ENCODE results near the gene PDXP. TPM values are rescaled to one million over a fixed set of nuclear protein-coding genes. Genes with fewer than 3 reads are reported as not detected.
A peak's percentile ranks its signal among the peaks of the same experiment; 100 is the strongest.

The PDXP gene
- total and polyA plus RNA-seq, 9 of the 15 experiments (the other 6 are each of a cell fraction or from before 2014, with no cell fraction given) = 7.9 to 54.2 (median 38.8) TPM

DNA sequence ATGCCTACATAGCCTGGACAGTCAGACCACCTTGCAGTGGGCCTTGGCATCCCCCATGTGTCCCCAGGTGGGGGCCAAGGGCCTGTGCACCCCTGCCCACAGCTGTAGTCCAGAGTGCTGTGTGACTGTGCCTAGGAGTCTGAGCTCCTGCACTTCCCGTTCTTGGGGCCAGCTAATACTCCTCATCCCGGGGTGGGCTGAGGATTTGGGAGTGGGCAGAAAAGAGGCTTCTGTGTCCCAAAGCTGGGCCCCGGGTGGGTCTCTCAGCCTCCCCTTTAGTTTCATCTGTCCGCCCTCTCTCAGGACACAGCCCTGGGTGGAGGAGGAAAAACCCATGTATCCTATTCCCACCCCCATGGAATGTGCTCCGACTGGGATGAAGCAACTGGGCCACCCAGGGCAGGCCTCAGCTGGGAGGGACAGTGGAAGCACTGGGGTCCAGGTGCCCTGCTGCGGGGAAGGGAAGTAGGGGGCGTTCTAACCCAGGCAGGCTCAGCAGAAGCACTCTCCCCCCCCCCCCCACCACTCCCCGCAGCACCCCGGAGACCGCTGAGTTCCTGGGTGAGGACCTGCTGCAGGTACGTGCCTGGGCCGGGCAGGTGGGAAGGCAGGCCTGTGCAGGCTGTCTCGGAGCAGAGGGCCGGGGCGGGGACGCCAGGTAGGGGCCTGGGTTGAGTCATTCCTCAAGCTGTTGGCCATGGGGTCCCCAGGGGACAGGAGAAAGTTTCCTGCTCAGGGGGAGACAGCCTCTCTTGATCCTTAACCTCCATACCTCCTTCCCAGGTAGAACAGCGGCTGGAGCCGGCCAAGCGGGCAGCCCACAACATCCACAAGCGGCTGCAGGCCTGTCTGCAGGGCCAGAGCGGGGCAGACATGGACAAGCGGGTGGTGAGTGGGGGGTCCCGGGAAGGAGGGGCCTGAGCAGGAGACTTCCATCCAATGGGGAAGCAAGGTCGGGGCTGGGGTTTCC lies 17.6 kb upstream of the PDXP start:
- H3K4me1 ChIP-seq (replicated peaks in 1 of 2; ENCODE audit: control insufficient read depth in 2 of 2, insufficient read depth in 2 of 2, low read length in 2 of 2) = peaks cover 15 to 67% of the 10 kb centered on the region in 2 experiments; a peak in 4 of 5 replicates
- no peak overlapping the region for H3K27ac ChIP-seq (ENCODE audit: extremely low read depth, low read depth, low read length)
- peaks cover 38% of the 10 kb centered on the region; the same call in 2 of the 3 replicates for H3K36me3 ChIP-seq (ENCODE audit: control insufficient read depth, insufficient read depth, low read length)
- DNase-seq (ENCODE audit: extremely low read depth in 1 of 4, low spot score in 3 of 4) (no peak), ATAC-seq (no peak), FAIRE-seq (no peak)
- H3K9ac ChIP-seq (ENCODE audit: insufficient read depth in 1 of 2, low read depth in 2 of 2, low read length in 2 of 2) = peak overlapping the region; percentile 47 to 92; a peak in 3 of 4 replicates
- no peak overlapping the region for H2AFZ ChIP-seq (ENCODE audit: low read depth, low read length)
- no peaks in the 10 kb centered on the region for H4K20me1 ChIP-seq (replicated peaks; ENCODE audit: control insufficient read depth, insufficient read depth, low read length)
- POLR2A ChIA-PET = interaction anchor here (0.6 to 3.0 kb wide), 6 partner anchors 9 to 398 kb away, joined by 3 to 14 read pairs (median 4); partner anchors contain the start of gene PDXP
- no peaks in the 10 kb centered on the region for H3K9me3 ChIP-seq (replicated peaks; ENCODE audit: control insufficient read depth, insufficient read depth, low read depth, low read length)
- peak overlapping the region; percentile 87; the same call in 1 of the 2 replicates for H3K4me2 ChIP-seq (ENCODE audit: insufficient read depth, low read length)
- peaks cover 11% of the 10 kb centered on the region for H3K79me2 ChIP-seq (ENCODE audit: control insufficient read depth, insufficient read depth, low read length)
- no peaks in the 10 kb centered on the region for H3K9me1 ChIP-seq (ENCODE audit: control insufficient read depth, insufficient read depth, low read length)
- CTCF ChIA-PET (ENCODE audit: low intra/inter-chr PET ratio) = no interaction called here
- 63% methylated on average over 5 of the region's 24 CpGs for WGBS (ENCODE audit: insufficient coverage, low coverage, missing lambda C conversion rate)
- intact Hi-C loops (cut with micrococcal nuclease) = no loop called here
- no peaks in the 10 kb centered on the region for H3K27me3 ChIP-seq (ENCODE audit: control insufficient read depth in 2 of 2, insufficient read depth in 2 of 2, low read length in 2 of 2)
- in situ Hi-C loops (cut with MboI) = no loop called here
- no TSS peak for BruUV-seq (replicated peaks)
- H3K4me3 ChIP-seq = peak overlapping the region; percentile 65
- TF ChIP-seq RNF2 (IDR thresholded peaks at IDR 0.05) (no peak), KDM4B (IDR thresholded peaks at IDR 0.05; ENCODE audit: borderline replicate concordance in 2 of 2, low read depth in 1 of 2) (no peak), PYGO2 (tag; IDR thresholded peaks at IDR 0.05) (no peak), SPI1 (IDR thresholded peaks at IDR 0.05; ENCODE audit: borderline replicate concordance, low read depth, low read length) (peak; percentile 52; the same call in 1 of the 2 replicates), POLR2B (IDR thresholded peaks at IDR 0.05; ENCODE audit: low read depth, partially characterized antibody) (no peak), SMAD1 (IDR thresholded peaks at IDR 0.05; ENCODE audit: low read depth, low read length, partially characterized antibody) (no peak), RBM14 (IDR thresholded peaks at IDR 0.05; ENCODE audit: borderline replicate concordance, insufficient read depth, low read depth, low read length) (no peak), SAP30 (IDR thresholded peaks at IDR 0.05; ENCODE audit: borderline replicate concordance, insufficient read depth, low read depth, low read length, poor library complexity, severe bottlenecking) (no peak), RBFOX2 (IDR thresholded peaks at IDR 0.05; ENCODE audit: low read depth, low read length) (peak; percentile 25)
- TF ChIP-seq, protein P1, sequence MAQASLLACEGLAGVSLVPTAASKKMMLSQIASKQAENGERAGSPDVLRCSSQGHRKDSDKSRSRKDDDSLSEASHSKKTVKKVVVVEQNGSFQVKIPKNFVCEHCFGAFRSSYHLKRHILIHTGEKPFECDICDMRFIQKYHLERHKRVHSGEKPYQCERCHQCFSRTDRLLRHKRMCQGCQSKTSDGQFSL (CRISPR knock-in tag; IDR thresholded peaks at IDR 0.05) = 0 out of 2 replicates have a peak, but pooled peaks have one; percentile 34
- TF ChIP-seq, protein P1 (tag; IDR thresholded peaks at IDR 0.05) = no peak
- TF ChIP-seq, protein P2, sequence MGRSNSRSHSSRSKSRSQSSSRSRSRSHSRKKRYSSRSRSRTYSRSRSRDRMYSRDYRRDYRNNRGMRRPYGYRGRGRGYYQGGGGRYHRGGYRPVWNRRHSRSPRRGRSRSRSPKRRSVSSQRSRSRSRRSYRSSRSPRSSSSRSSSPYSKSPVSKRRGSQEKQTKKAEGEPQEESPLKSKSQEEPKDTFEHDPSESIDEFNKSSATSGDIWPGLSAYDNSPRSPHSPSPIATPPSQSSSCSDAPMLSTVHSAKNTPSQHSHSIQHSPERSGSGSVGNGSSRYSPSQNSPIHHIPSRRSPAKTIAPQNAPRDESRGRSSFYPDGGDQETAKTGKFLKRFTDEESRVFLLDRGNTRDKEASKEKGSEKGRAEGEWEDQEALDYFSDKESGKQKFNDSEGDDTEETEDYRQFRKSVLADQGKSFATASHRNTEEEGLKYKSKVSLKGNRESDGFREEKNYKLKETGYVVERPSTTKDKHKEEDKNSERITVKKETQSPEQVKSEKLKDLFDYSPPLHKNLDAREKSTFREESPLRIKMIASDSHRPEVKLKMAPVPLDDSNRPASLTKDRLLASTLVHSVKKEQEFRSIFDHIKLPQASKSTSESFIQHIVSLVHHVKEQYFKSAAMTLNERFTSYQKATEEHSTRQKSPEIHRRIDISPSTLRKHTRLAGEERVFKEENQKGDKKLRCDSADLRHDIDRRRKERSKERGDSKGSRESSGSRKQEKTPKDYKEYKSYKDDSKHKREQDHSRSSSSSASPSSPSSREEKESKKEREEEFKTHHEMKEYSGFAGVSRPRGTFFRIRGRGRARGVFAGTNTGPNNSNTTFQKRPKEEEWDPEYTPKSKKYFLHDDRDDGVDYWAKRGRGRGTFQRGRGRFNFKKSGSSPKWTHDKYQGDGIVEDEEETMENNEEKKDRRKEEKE (IDR thresholded peaks at IDR 0.05; ENCODE audit: borderline replicate concordance in 1 of 2, control insufficient read depth in 1 of 2, low read depth in 2 of 2, low read length in 1 of 2) = no peak
- TF ChIP-seq, protein P3, sequence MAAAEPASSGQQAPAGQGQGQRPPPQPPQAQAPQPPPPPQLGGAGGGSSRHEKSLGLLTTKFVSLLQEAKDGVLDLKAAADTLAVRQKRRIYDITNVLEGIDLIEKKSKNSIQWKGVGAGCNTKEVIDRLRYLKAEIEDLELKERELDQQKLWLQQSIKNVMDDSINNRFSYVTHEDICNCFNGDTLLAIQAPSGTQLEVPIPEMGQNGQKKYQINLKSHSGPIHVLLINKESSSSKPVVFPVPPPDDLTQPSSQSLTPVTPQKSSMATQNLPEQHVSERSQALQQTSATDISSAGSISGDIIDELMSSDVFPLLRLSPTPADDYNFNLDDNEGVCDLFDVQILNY (CRISPR knock-in tag; IDR thresholded peaks at IDR 0.05) = no peak
